HG03280 (cell line): ENCODE measurements around the gene LAMC1.

Experiments used
- ATAC-seq: cut with Tn5 transposase; IDR thresholded peaks from one replicate; pipeline ENCODE4 v1.9.1; 2021; ENCODE audit warnings: mild to moderate bottlenecking, moderate library complexity; ENCODE audit not compliant: unreplicated experiment

LAMC1 gene

GRCh38 chr1:183075861-183076260 lies 52.6 kb downstream of the LAMC1 start:
- ATAC-seq = no peak

DNA sequence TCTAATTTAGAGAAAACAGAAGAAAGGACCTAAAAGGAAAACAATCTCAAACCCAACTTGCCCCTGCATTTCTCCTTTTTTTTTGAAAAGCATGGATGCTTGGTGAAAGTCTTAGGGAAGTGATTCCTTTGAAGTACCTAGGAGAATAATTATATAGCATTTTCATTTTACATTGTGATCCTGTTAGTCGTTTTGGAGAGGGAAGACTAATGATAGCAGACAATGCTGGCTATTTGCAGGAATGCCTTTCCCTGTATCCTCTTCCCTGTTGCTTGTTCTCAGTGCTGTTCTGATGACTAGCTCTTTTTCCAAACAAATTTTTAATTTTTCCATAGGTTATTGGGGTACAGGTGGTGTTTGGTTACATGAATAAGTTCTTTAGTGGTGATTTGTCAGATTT lies 53.9 kb downstream of the LAMC1 start:
- no peak for ATAC-seq

DNA sequence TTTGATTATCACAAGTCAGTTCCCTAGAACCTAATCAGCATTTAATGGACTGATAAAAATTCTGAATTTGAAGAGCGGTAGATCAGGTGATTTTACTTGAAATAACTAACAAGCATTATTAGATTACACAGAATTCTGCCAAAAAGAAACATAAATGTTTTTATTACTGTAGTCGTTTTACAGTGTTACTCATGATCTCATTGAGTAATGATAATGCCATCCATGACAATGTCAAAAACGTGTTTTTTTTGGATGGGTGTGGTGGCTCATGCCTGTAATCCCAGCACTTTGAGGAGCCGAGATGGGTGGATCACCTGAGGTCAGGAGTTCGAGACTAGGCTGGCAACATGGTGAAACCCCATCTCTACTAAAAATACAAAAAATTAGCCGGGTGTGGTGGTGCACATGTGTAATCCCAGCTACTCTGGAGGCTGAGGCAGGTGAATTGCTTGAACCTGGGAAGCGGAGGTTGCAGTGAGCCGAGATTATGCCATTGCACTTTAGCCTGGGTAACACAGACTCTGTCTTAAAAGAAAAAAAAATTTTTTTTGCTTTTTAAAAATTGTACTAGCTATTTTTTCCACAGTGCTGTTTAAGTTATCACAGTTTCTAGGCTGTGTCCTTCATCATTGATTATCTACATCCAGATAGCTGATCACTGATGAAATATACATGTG lies 56.6 kb downstream of the LAMC1 start:
- no peak for ATAC-seq

- ATAC-seq = no peak
These were observed 57.2 kb downstream of the LAMC1 start for GRCh38 chr1:183080406-183080805.

DNA sequence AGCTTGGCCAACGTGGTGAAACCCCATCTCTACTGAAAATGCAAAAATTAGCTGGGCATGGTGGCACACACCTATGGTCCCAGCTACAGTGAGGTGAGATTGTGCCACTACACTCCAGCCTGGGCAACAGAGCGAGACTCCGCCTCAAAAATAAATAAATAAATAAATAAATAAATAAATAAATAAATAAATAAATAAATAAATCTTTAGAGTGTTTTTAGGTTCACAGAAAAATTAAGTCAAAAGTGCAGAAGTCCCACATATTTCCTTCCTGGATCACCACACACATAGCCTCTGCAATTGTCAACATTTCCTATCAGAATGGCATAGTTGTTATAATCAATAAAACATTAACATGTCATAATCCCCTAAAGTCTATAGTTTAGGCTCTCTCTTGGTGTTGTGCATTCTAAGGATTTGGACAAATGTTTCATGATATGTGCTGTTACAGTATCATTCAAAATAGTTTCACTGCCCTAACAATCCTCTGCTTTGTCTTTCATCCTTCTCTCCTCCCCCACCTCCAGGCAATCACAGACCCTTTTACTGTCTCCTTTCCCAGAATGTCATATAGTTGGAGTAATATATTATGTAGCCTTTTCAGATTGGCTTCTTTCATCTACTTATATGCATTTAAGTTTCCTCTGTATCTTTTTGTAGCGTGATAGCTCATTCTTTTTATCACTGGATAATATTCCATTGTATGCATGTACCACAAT lies 58.3 kb downstream of the LAMC1 start:
- ATAC-seq = no peak

DNA sequence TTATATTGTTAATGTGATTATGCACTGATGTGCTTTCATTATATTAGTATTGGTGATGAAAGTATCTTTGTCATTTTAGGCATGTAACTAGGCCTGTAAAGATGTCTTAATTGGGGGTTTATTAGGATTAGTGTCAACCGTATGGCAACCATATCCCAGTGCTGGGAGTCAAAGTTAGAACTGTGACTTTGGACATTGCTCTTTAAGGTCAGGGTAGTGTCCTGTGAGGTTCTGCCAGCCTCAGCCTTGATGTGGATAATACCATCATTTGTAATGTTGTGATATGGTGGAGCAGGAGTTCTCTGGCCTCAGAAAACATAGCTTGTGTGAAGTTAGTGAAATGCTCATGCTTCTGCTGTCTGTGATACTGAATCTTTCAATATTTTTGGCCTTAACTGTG lies 59.4 kb downstream of the LAMC1 start:
- no peak for ATAC-seq

- ATAC-seq = no peak
These were observed 63.8 kb downstream of the LAMC1 start for GRCh38 chr1:183087001-183087400.

GRCh38 chr1:183089025-183089639 lies 65.9 kb downstream of the LAMC1 start:
- no peak for ATAC-seq

GRCh38 chr1:183090391-183091006 lies 67.3 kb downstream of the LAMC1 start:
- ATAC-seq = no peak

GRCh38 chr1:183091181-183091580 lies 68.0 kb downstream of the LAMC1 start:
- no peak for ATAC-seq

DNA sequence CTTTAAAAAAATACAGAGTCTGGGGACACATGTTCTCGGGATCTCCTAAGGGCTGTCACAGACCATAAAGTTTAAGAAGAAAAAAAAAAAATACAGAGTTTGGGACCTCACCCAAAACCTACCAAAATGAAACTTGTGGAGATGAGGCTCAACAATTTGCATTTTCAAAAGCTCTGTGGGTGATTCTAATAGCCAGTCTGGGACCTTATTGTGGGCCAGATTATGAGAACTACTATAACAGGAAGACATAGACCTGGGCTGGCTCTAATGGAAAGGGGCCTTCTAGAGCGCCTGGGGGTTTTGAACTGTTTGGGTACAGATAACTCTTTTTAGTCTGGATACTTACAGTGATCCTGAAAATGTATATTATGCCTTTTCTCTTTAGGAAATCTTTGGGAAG lies 69.1 kb downstream of the LAMC1 start:
- no peak for ATAC-seq

GRCh38 chr1:183093066-183093668 lies 69.9 kb downstream of the LAMC1 start:
- no peak for ATAC-seq

DNA sequence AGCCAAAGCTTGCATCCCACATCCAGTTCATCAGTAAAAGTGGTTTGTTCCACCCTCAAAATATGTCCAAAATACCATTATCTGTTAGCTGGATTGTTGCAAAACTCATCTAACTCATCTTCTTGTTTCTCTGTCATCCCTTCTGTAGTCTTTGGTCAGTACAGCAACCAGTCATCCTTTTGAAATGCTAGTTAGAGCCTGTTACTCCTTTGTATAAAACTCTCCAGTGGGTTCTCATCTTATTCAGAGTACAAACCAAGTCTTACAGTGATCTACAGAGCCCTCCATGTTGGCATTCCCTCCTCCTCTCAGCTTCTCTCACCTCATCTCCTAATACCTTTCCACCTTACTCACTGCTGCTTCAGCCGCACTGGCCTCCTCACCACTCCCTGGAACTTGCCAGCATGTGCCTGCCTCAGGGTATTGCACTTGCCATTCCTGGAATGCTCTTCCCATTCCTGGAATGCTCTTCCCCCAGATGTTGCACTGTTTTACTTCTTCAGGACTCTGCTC lies 70.6 kb downstream of the LAMC1 start:
- no peak for ATAC-seq

DNA sequence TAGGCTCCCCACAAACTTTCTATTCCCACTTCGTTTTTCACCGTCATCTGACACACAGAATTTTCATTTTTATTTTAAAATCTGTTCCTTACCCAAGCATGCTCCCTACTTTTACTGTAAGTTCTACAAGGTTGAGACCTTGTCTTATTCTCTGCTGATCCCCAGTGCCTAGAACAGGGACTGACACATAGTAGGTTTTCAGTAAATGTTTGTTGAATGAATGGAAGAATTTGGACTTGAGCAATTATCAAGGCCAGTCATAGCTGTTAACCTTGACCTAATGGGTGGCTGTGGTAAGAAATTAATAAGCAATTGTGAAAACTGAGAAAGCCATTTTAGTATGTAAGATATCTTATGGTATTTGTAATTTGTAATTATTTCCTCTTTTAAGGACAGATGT lies 71.1 kb downstream of the LAMC1 start:
- ATAC-seq = no peak

- no peak for ATAC-seq
These were observed 73.1 kb downstream of the LAMC1 start for GRCh38 chr1:183096351-183096750.

DNA sequence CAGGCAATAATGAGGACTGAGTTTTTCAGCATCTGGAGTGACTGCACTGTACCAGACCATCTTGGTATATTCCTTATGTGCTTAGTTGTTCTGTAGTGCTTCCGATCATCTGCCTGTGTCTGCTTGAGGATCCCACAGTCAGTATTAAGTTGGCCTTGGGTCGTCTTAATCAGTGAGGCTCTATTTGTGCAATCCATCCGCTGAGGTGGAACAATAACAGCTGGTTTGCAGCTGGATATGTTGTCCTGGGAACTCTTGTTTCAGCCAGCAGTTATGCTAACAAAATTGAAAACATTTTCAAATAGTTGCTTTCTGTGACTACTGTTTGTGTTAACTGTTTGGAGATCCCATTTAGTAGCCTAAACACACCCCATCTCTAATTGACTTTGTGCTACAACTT lies 73.7 kb downstream of the LAMC1 start:
- ATAC-seq = no peak

DNA sequence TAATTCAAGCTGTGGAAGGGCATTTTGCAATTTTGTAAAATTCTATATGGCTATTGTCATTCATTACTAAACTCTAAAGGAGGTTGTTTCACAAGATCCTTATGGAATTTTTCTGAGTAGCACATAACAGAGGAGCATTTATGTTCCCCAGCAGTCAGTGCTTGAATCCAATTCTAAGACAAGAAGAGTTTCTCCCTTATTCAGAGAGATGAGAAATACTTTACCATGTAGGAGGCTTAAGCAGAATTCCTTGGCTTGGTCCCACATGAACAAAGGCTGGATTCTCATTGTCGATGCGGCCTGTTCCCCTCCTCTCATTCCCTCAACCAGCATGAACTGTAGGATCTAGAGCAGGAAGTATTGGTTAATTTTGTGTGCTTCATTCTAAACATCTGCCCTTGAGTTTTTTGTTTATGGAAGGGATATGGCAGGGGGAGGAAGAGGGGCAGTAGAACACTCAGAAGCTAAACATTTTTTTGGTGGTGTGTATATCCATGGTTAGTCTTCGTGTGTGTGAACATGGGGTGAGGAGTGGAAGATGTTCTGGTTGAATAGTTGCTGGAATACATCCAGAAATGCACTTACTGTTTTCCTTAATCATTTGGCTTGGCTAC lies 74.3 kb downstream of the LAMC1 start:
- no peak for ATAC-seq

DNA sequence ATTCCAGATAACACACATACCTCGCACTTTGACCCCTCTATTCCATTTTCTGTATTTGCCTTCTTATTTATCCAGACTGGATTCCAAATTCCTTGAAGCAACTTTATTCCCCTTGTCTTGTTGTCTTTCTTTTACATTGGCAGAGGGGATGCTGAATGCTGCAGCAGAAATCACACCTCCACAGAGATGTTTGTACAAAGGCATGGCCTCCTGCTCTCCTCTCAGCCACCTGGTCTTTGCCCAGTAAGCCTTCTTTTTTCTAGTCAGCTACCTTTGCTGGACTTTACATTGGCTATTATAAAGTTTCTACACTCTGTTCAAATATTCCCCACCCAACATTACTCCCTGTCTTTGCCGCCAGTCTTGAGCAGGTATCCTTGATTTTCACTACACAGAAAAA lies 75.1 kb downstream of the LAMC1 start:
- no peak for ATAC-seq

DNA sequence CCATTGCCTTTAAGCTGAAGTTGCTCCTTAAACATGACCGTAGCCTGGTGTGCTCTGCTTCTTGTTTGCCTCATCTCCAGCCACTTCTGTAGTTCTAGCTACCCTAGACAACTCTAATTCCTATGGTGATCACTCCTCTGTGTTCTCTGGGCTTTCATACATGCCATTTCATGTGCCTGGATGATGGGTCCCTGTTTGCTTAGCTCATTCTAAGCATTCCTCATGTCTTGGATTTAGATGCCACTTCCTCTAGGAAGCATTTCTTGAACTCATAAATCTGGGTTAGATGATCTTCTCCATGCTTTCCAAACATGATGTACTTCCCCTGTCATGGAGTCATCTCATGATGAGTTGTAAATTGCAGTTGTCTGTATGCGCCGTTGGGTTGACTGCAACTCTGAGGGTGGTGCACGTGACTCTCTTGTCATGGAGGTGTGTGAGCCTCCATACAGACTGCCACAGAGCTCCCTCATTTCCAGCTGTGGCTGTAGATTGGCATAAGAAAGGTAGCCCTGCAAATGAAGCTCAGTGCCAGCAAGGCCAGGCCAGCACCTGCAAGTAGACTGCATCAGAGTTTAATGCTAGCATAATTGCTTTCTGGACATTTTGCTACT lies 77.2 kb downstream of the LAMC1 start:
- no peak for ATAC-seq

- ATAC-seq = no peak
These were observed 77.9 kb downstream of the LAMC1 start for GRCh38 chr1:183101081-183101480.
